Measurements from ENCODE around the gene PLCE1.

DNA sequence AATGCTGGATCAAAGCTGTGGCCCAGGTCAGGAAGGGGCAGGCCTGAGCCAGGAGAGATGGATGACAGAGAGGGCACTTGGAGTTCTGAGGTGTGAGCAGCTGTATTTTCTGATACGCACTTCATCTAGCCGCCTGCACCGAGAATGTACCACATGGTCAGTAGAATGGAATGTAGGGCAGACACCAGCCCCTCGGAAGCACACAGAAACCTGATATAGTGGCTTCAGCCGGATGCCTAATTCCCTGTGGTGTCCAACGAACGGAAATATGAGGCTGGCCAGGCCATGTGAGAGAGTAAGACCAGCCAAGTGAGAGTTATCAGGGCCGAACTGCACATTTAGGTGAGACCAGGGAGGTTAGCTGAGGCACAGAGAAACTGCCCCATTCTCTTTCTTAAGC is 46.7 kb upstream of the PLCE1 start:
- TF ChIP-seq EZH2phosphoT487 (IDR thresholded peaks at IDR 0.05; ENCODE audit: borderline replicate concordance), result no peak
- TF ChIP-seq CTCF (conservative IDR thresholded peaks at IDR 0.05; ENCODE audit: low read length), result no peak
